Body of pancreas (tissue), 4 donors: ENCODE results near the gene RNF213.

Experiments used
- CTCF ChIP-seq, 7 experiments: fragments of 450-650 bp in 4 of 7; fragments of 200-600 bp in 3 of 7; sonication (generic) in 3 of 7; IDR thresholded peaks; one replicate each; pipeline ENCODE4 v1.5.1; 2016 to 2019; ENCODE audit warnings: antibody characterized with exemption in 7 of 7
- POLR2A ChIP-seq, 3 donors: fragments of 450-650 bp; IDR thresholded peaks; one replicate each; pipeline ENCODE4 v1.6.1; 2016; ENCODE audit warnings: antibody characterized with exemption in 3 of 3, mild to moderate bottlenecking in 2 of 3

- no peak for TF ChIP-seq CTCF (IDR thresholded peaks at IDR 0.05)
- TF ChIP-seq POLR2A (IDR thresholded peaks at IDR 0.05) = no peak
Measured at GRCh38 chr17:80237386-80237785, 23.3 kb upstream of the RNF213 start.
